ENCODE measurements around the gene ZNF660.
"Not testable (repeated sequence)": the region's sequence is repeated elsewhere in the genome, so short reads cannot be mapped to it uniquely, and the experiment has no call there.

The ZNF660 gene

GRCh38 chr3:44584646-44585501 lies at the start of gene ZNF660:
TSS of gene ZNF660 (plus strand) at chr3:44584964. CDS start at chr3:44594194, 9,230 bp downstream.
- intact Hi-C loops (cut with DNase I) = no loop called here
- peak; percentile 50 to 96 (median 71) for DNase-seq

- intact Hi-C loops (cut with DNase I) = no loop called here
- no peak for DNase-seq
Measured at GRCh38 chr3:44535364-44535763, 49.4 kb upstream of the ZNF660 start.

- intact Hi-C loops (cut with DNase I); DNase-seq: not testable (repeated sequence)
Measured at GRCh38 chr3:44544811-44545210, 40.0 kb upstream of the ZNF660 start.

- peak; percentile 62 to 96 (median 72) for DNase-seq
- intact Hi-C loops (cut with DNase I) = loop anchor here (2.0 kb wide), 1 partner anchor 70 kb away; the partner anchor contains the start of gene ZNF197
Measured at GRCh38 chr3:44554626-44555592, 29.9 kb upstream of the ZNF660 start, which contains the start of gene ZKSCAN7. TSS of gene ZKSCAN7 (plus strand) at chr3:44555193. CDS start at chr3:44557048, 1,855 bp downstream.

GRCh38 chr3:44555723-44556122 lies 29.0 kb upstream of the ZNF660 start:
- intact Hi-C loops (cut with DNase I) = loop anchor here (2.0 kb wide), 1 partner anchor 69 kb away; the partner anchor contains the start of gene ZNF197

GRCh38 chr3:44557074-44557473 lies 27.7 kb upstream of the ZNF660 start:
- intact Hi-C loops (cut with DNase I) = no loop called here
- peak in 2 of 10 donors; percentile 43 to 74 for DNase-seq

More at GRCh38 chr3:44555723-44556122, 29.0 kb upstream of the ZNF660 start:
- DNase-seq = no peak

GRCh38 chr3:44561076-44561475 lies 23.7 kb upstream of the ZNF660 start:
- intact Hi-C loops (cut with DNase I) = no loop called here

GRCh38 chr3:44562147-44562546 lies 22.6 kb upstream of the ZNF660 start:
- intact Hi-C loops (cut with DNase I) = no loop called here
- no peak for DNase-seq

More at GRCh38 chr3:44561076-44561475, 23.7 kb upstream of the ZNF660 start:
- DNase-seq = no peak

- no peak for DNase-seq
- intact Hi-C loops (cut with DNase I) = no loop called here
Measured at GRCh38 chr3:44568561-44568960, 16.2 kb upstream of the ZNF660 start.

- DNase-seq = no peak
- intact Hi-C loops (cut with DNase I) = no loop called here
Measured at GRCh38 chr3:44571024-44571423, 13.7 kb upstream of the ZNF660 start.

GRCh38 chr3:44576613-44577012 lies 8.2 kb upstream of the ZNF660 start:
- intact Hi-C loops (cut with DNase I) = no loop called here

GRCh38 chr3:44577354-44577952 lies 7.3 kb upstream of the ZNF660 start:
- intact Hi-C loops (cut with DNase I) = not testable (repeated sequence)
- peak in 1 of 10 donors; percentile 24 for DNase-seq

More at GRCh38 chr3:44576613-44577012, 8.2 kb upstream of the ZNF660 start:
- DNase-seq = no peak

GRCh38 chr3:44578316-44578715 lies 6.4 kb upstream of the ZNF660 start:
- intact Hi-C loops (cut with DNase I) = not testable (repeated sequence)
- DNase-seq = peak in 2 of 10 donors; percentile 63 to 72

- peak in 2 of 10 donors; percentile 32 to 77 for DNase-seq
- intact Hi-C loops (cut with DNase I) = not testable (repeated sequence)
Measured at GRCh38 chr3:44578924-44579515, 5.7 kb upstream of the ZNF660 start.

GRCh38 chr3:44579749-44580148 lies 5.0 kb upstream of the ZNF660 start:
- intact Hi-C loops (cut with DNase I) = not testable (repeated sequence)
- DNase-seq = peak in 1 of 10 donors; percentile 40

- intact Hi-C loops (cut with DNase I) = not testable (repeated sequence)
- DNase-seq = peak in 1 of 10 donors; percentile 18
Measured at GRCh38 chr3:44580971-44581370, 3.8 kb upstream of the ZNF660 start.

- no peak for DNase-seq
- intact Hi-C loops (cut with DNase I) = no loop called here
Measured at GRCh38 chr3:44596621-44597020, 11.9 kb downstream of the ZNF660 start.

- intact Hi-C loops (cut with DNase I) = no loop called here
- no peak for DNase-seq
Measured at GRCh38 chr3:44601749-44602148, 17.0 kb downstream of the ZNF660 start.

- DNase-seq = no peak
- intact Hi-C loops (cut with DNase I) = no loop called here
Measured at GRCh38 chr3:44612678-44613077, 27.9 kb downstream of the ZNF660 start.

Data from posterior cingulate gyrus (tissue), 11 donors.